CD4-positive, alpha-beta T cell treated with Interleukin-10 for 1 hour (primary cell): ENCODE measurements around the gene ZGPAT.

Experiments
- DNase-seq: peaks from one replicate; pipeline ENCODE4 v3.0.0-alpha.2; 2020

Gene ZGPAT

DNA sequence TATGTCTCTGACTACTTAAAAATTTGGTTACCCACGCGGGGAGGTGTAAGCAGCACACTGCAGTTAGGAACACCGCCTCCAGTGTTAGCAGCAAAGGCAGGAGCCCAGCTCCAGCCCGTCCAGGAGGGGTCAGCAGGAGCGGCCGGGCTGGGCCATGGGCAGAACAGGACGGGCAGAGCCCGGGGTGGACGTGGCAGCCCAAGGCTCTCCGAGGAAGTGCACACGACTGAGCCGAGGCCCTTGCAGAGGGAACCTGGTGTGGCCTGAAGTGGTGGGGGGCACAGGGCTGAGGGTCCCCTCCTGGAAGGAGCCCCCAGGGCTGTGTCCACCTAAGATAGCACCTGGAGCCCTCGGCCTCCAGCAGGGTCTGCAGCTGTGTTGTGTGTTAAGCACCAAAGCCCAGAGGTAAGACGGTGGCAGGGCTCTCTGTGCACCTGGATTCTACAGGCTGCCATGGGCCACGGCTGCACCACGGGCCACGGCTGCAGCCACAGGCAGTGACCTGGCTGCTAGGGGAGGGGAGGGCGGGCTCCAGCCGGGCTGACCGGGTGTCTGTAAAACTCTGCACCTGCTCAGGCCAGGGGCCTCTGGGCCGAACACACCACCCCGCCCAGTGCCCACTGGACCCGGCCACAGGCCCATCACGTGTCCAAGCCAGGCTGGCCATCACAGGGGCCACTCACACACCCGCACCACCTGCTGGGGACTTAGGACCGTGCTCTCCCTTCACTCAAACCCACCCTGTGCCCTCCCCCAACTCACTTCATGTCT, 38.3 kb downstream of the ZGPAT start:
- DNase-seq, result no peak

GRCh38 chr20:63746751-63747315, 39.0 kb downstream of the ZGPAT start:
- DNase-seq, result no peak

DNA sequence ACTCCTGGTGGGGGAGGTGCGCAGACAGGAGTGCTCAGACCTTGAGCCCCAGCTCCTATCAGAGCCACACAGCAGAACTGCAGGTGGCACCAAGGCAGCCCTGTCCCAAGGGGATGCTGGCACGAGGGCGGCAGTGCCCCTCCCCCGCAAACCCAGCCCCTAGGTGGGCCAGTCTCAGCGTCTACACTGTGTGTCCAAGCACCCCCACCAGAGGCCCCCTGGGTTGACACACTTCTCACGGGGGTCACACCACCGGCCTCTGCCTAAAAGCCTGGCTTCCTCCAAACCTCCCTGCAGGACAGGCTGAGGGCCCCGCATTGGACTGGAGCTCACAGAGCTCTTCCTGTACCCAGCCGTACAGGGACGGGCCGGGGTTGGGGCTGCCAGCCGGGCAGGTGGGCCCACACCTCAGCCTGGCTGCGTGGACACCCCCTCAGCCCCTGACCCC, 39.8 kb downstream of the ZGPAT start:
- DNase-seq, result no peak

- DNase-seq, result no peak
Observed at GRCh38 chr20:63748070-63748933, 40.5 kb downstream of the ZGPAT start.

- no peak for DNase-seq
Observed at GRCh38 chr20:63748934-63749270, 41.1 kb downstream of the ZGPAT start.

GRCh38 chr20:63749597-63750508, 42.0 kb downstream of the ZGPAT start:
- DNase-seq, result no peak

GRCh38 chr20:63750807-63751470, 43.1 kb downstream of the ZGPAT start:
- DNase-seq, result peak; percentile 66

DNA sequence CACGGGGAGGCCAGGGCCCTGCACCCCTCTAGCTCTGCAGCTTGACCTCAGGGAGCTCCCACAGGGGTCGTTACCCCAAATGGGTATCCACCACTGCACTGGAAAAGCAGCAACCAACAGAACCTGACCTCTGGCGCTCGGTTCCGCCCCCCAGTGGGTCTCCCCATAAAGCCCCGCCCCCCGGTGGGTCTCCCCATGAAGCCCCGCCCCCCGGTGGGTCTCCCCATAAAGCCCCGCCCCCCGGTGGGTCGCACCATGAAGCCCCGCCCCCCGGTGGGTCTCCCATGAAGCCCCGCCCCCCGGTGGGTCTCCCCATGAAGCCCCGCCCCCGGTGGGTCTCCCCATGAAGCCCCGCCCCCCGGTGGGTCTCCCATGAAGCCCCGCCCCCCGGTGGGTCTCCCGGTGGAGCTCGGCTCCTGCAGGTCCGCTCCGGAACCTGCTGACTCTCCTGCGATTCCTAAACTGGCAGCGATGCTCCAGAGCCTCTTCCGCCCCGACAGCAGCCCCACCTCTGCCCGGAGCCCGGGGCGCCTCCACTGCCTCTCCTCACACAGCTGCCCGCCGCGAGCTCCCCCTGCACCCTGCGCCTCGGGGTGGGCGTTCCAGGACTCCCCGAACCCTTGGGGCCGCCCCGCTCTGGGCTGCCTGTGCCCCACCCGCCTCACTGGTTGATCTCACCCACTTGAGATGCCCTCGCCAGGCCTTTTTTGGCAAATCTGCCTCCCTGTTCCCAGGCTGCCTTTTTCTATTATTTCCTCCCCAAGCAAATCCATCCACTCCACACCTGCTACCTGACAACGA, 43.8 kb downstream of the ZGPAT start:
- DNase-seq, result peak; percentile 35

DNA sequence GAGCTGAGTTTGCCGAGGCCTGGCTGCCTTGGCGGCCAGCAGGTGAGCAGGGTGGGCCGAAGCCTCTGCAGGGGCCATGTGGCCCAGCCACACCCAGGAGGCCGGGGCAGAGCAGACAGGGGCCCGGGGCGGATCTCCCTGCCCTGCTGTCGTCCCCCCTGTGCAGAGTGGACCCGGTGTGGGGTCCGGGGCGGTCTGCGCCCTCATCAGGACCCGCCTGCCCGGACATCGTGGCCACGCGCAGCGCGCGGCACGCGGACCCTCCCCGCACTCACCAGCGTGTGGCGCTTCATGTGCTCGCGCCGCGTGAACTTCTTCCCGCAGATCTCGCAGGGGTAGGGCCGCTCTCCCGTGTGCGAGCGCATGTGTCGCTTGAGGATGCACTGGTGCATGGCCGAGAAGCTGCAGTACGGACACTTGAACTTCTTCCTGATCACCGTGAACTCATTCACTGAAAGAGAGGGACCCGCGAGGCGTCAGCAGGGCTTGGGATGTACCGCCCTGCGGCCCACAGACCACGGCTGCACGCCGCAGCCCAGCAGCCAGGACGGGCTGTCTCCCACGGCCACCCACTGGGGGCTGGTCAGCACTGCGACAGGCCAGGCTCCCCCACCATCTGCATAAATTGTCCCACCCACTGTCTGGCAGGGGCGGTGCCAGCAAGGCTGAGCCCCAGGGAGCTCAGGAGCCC, 44.7 kb downstream of the ZGPAT start:
- DNase-seq, result no peak

- DNase-seq, result no peak
Observed at GRCh38 chr20:63753381-63753780, 45.5 kb downstream of the ZGPAT start.

DNA sequence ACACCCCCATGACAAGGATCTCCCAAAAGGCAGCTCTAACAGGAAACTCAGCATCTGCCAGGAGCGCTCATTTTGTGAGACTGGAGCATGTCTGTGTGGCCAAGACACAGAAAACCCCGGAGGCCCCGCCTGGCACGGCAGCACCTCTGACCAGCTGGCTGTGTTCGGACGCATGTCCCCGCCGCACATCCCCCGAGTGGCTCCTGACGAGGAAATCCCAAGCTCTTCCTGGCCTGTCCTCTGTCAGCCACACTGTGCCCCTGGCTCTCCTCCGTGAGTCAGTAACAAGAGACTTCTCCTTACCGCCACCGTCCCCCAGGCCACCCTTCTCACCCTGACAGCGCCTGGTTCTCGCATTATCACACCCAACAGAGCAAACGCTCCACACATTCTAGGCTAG, 46.2 kb downstream of the ZGPAT start:
- no peak for DNase-seq

DNA sequence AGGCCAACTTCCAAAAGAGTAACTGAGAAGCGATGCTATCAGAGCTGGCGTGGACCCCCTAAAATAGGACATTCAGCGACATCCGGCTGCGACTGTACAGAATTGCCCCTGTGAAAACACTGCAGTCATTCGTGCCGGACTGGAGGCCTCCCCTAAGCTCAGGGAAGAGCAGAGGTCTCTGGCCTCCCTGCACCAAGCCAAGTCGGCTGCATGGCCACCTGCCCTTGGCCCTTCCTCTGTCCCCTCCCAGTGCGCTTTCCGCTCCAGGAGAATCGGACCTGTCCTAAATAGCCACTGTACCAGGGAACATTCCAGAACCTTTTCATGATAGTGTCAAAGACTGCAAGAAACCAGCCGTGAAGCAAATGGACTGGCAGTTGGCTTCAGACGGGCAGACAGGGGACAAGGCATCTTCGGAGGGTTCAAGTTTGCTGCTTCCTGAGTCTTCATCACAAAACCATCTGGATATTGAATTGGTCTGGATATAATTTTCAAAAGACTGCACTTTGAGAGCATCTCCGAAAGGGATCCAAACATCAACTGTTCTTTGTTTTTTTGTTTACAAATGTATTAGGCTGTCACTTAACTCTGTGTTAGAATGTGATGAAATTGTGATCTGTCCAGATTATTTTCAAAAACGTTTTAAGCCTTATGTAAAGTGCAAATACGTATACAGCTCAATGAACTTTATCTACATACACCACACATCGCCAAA, 48.3 kb downstream of the ZGPAT start:
- no peak for DNase-seq

- DNase-seq, result peak; percentile 44
Observed at GRCh38 chr20:63756648-63756991, 48.8 kb downstream of the ZGPAT start.

DNA sequence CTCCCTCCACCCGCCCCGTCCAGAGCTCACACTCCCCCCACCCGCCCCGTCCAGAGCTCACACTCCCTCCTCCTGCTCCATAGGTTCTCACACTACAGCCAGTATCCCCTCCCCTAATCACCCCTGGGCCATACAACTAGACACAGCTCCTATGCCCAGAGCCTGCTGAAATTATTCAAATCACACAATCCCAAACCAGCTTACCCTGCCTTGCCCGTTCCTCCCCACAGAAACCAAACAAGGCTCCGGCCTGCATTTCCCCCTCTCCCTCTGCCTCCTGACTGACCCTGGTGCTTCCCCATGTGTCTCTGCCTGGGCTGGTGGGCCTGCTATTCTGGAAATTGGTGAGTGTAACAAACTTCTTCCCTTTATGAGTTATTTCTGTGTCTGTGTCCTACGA, 50.3 kb downstream of the ZGPAT start:
- DNase-seq, result no peak

- no peak for DNase-seq
Observed at GRCh38 chr20:63759377-63759901, 51.6 kb downstream of the ZGPAT start.

DNA sequence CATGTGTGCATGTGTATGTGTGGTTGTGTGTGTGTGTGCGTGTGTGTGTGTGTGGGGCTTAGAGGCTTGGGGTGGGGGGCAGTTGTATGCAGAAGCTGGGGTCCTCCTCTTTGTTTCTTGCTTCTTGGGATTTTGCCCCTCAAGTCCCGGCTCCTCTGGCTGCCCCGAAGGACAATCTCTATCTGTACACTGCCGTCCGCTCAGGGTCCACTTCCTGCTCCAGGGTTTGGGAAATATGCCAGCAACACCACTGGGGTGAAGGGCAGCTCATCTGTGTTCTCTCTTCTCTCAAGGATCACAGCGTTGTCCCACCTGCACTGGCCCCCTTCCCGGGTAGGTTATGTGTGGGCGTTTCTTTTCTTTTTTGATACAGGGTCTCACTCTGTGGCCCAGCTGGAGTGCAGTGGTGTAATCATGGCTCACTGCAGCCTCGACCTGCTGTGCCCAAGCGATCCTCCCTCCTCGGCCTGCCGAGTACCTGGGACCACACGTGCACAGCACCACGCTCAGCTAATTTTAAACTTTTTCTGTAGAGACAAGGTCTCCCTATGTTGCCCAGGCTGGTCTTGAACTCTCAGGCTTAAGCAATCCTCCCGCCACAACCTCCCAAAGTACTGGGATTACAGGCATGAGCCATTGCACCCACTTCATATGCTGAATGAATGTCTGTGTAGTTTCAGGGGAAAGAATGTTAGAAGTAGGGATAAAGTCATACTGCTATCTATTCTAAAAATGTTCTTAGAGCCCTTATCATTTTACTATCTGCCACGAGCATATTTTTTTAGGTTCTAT, 57.4 kb downstream of the ZGPAT start:
- no peak for DNase-seq

DNA sequence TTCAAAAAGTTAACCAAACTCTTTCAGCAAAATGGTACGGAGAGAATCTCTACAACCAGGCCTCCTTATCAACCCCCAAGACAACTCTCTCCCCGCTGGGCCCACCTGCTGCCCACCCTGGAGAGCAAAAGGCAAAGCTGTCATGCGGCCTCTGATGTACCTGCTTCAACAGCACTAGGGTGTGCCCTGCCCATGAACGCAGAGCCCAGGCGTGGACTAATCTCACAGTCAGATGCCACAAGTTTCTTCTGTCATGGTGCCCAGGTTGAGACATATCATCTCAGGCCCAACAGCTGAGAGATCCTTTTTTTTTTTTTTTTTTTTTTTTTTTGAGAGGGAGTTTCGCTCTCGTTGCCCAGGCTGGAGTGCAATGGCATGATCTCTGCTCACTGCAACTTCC, 58.1 kb downstream of the ZGPAT start:
- no peak for DNase-seq

GRCh38 chr20:63766695-63767426, 59.0 kb downstream of the ZGPAT start:
- DNase-seq, result no peak
